Fibroblast of skin of left quadriceps (primary cell): Measurements from ENCODE around the gene KLF12.
A peak's percentile ranks its signal among the peaks of the same experiment; 100 is the strongest.

Source experiments
- DNase-seq, 2 experiments: peaks; one replicate each; pipeline ENCODE4 v3.0.0-alpha.2; 2013; ENCODE audit warnings: low read depth in 2 of 2

The KLF12 gene

DNA sequence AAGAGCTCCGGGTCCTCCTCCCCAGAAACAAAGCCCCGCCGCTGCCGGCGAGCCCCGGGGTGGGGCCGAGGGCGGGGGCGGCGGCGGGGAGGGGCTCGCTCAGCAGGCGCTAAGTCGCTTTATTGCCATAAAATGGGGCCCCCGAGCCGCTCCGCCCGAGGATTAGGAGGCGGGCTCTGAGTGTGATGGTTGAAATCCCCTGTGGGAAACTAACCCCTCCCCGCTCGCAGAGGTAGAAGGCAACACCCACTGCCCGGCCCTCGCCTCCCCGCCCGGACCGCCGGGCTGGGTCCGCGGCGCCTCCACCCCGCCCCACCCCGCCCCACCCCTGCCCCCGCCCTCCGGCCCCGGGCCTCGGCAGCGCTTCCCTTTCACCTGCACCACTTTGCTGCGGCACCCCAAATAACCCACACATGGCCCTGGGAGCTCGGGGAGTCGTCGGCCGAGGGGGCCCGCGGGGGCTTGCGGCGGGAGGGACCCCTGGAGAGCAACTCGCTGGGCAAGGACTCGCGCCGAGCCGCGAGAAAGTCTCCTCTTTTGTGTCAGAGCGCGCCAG is at the start of gene KLF12:
KLF12 (minus strand) TSS at position 184 of the 556 bp plus-strand sequence.
- peak; percentile 92 to 93 for DNase-seq

- DNase-seq = no peak
These were observed 48.3 kb upstream of the KLF12 start for GRCh38 chr13:74182491-74182890.

GRCh38 chr13:74174810-74175209 is 40.6 kb upstream of the KLF12 start:
- DNase-seq = no peak

- DNase-seq = no peak
These were observed 39.6 kb upstream of the KLF12 start for GRCh38 chr13:74173822-74174221.

GRCh38 chr13:74171641-74172040 is 37.4 kb upstream of the KLF12 start:
- DNase-seq = no peak

GRCh38 chr13:74169676-74170075 is 35.5 kb upstream of the KLF12 start:
- no peak for DNase-seq

DNA sequence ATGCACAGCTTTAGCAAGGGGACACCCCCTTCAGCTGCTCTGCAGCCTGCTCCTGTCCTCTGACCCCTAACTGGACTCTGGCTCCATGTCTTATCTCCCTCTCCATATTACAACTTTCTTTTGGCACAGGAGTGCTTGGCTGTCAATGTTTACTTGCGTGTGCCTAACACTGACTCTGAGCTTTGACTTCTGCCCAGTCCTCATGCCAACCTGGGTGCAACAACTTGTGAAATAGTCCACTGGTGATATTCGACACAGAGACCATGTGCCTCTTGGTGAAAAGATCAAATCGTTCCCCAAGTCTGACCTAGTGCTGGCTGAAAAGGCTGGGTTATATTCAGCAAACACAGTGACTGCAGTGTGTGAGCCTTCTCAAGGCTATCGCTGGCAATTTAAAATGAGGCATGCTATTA is 34.1 kb upstream of the KLF12 start:
- DNase-seq = no peak

GRCh38 chr13:74166261-74167004 is 32.2 kb upstream of the KLF12 start:
- no peak for DNase-seq

- DNase-seq = no peak
These were observed 28.6 kb upstream of the KLF12 start for GRCh38 chr13:74162782-74163181.

DNA sequence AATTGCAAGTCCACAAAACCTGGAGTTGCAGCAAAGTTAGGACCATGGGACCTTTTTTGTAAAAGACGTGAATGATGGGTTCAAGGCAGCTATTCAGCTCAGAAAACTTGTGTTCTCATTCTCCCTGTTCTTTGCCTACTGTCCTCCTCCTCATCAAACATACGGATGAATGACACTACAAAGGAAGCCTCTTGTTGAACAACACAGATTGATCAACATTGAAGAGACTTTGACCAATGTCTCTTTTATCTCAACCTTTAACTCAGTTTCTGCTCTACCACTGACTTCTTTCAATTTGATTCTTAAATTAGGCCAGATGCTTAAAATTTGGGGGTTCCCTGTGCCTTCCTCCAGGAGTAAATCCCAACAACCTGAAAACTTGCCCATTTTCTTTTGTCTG is 27.9 kb upstream of the KLF12 start:
- no peak for DNase-seq

DNA sequence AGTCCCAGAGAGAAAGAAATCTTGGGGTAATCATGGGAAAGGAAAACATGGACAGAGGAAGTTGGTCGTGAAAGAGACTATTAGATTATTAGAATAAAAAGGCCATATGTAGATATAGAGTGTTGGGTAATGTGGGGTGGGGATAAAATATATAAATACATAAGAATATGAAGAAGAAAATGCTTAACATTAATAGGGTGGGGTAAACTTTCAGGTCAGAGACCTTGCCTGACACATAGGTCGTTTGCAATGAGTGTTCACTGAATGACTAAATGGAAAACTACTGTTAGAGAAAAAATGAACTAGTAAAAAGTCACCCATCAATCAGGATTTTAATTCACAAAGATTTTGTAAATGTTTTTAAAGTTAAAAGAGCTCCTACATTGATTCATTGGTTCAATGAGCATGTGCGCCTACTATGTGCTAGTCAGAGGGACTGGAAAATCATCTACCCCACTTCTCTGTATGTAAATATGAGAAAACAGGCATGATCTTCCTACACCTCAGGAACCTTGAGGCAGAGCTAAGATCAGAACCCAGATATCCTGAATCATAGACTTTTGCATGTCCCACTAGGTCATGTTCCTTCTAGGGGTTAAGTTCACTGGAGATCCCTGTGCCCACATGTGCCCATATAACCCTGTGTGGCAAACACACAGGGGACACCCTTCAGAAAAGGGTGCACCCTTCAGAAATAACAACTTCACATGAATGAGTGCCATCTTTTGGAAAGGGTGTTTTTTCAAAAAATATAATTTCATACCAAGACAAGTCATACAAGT is 24.6 kb upstream of the KLF12 start:
- DNase-seq = no peak

GRCh38 chr13:74158028-74158427 is 23.8 kb upstream of the KLF12 start:
- DNase-seq = no peak

GRCh38 chr13:74154981-74155380 is 20.8 kb upstream of the KLF12 start:
- DNase-seq = no peak

GRCh38 chr13:74153316-74153715 is 19.1 kb upstream of the KLF12 start:
- no peak for DNase-seq

- no peak for DNase-seq
These were observed 17.7 kb upstream of the KLF12 start for GRCh38 chr13:74151859-74152258.

- DNase-seq = no peak
These were observed 14.1 kb upstream of the KLF12 start for GRCh38 chr13:74148352-74148751.

DNA sequence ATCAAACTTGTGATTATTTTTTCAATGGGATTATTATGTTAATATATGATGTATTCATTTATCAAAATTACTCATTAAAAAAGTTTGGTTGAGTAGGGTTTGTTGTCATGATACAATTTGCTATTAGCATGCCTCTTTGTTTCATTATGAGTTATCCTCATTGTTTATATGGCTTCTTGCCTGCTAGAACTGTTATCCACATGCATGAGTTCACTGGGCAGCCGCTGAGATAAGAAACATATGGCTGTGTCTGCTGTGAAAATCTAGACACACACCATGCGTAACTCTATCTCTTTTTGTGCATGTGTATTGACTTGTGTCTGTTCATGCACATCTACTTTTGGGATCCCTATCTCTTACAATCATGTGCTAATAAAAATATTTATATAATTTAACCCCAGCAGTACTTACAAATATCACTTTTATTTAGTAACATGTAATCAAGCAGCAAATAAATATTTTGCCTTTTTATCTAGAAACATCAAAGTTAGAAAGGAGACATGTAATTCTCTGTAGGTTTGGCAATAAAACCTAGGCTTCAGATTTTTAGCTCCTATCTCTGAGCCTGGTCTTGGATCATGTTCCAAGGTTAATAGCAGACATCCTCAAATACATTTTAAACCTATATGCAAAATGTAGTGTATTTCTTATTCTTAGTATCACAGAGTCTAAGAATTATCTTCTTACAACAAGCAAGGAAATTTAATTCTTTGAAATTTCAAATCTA is 11.2 kb upstream of the KLF12 start:
- DNase-seq = no peak

GRCh38 chr13:74144269-74144668 is 10.1 kb upstream of the KLF12 start:
- DNase-seq = no peak

GRCh38 chr13:74142257-74142656 is 8.1 kb upstream of the KLF12 start:
- DNase-seq = no peak

DNA sequence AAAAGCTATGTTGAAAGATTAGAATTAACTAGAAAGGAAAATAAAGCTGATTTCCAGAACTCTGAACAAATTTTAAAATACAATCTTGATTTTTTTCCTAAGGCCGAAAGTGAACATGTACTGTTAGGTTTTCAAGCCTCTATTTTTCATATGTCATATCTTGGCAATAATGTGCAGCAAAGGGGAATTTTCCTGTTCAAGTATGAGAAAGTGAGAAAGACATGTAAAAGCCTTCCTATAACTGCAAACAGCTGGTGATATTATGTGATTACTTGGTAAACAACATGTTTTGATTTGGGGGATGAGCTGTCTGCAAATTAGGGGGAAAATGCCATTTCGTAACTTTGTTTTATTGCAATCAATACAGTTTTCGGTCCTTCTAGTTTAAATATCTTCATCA is 4.0 kb upstream of the KLF12 start:
- no peak for DNase-seq

DNA sequence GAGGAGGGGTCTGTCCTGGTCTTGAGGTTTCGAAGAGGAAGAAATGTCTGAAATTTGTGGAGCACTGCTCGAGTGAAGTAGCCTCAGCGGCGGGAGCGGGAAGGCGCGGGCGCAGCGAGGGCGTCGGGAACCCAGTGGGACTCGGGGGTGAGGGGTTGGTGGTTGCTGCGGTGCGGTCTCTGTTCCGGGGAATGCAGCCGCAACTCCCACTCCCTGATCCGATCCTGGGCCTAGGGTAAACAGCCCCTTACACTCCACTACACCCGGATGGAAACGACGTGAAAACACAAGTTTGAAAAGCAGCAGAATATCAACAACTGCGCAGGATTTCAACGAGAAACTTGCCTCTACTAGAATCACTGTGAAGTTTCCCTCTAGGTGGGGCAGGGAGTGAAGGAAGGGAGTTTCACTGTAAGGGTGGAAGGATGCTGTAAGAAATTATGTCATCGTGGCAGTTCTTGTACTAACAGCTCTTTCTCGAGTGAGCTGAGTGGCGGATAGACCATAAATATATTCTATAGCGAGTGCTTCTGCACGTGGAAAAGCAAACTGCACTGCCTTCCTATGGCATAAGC is 2.0 kb upstream of the KLF12 start:
- DNase-seq = no peak
